CD4-positive, alpha-beta T cell treated with Interferon alpha-2 for 1 hour (primary cell): ENCODE results near the gene UBE2N.
"Not testable (repeated sequence)": the region's sequence is repeated elsewhere in the genome, so short reads cannot be mapped to it uniquely, and the experiment has no call there.

Source experiments
- DNase-seq, 2 donors: peaks; one replicate each; pipeline ENCODE4 v3.0.0-alpha.2; 2020 to 2022

The UBE2N gene

DNA sequence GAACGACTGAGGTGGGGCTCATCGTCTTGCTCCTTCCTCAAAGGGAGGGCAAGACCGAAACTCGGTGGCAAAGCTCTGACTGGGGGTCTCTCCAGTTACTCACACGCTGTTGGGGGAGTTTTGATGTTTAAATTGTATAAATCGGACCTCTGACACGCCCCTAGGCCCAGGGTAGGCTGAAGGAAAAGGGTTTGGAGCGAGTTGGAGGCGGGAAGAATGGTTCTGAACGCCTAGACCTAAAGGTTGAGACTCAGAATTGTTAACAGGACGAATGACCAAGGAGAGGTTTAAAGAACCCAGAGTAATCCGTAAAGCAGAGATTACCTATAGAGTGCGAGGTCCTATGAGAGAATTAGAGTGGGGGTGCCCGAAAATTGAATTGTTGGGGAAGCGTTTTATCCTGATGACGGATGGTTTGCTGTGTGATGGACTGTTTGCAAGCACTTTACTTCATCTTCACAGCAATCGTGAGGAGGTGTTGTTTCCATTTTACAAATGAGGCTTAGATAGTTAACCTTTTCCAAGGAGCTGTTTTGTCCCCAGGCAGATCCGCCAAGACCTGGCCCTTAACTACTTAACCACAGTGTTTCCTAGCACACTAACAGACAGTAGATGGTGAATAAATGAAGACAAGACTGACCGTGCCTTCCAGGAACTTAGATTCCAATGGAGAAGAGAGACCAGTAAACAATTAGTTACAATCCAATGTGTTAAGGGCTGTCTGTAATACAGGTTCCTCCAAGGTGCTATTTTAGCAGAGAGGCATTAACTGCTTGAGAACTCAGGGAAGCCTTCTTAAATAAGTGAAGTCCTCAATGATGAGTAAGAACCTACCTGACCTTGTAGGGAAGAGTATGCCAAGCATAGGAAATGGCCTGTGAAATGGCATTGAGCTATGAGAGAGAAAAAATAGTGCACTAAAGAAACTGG is 929 bp upstream of the UBE2N start:
- DNase-seq = no peak

- peak; percentile 9 to 57 for DNase-seq
Observed at GRCh38 chr12:93441081-93441616, 598 bp downstream of the UBE2N start.

DNA sequence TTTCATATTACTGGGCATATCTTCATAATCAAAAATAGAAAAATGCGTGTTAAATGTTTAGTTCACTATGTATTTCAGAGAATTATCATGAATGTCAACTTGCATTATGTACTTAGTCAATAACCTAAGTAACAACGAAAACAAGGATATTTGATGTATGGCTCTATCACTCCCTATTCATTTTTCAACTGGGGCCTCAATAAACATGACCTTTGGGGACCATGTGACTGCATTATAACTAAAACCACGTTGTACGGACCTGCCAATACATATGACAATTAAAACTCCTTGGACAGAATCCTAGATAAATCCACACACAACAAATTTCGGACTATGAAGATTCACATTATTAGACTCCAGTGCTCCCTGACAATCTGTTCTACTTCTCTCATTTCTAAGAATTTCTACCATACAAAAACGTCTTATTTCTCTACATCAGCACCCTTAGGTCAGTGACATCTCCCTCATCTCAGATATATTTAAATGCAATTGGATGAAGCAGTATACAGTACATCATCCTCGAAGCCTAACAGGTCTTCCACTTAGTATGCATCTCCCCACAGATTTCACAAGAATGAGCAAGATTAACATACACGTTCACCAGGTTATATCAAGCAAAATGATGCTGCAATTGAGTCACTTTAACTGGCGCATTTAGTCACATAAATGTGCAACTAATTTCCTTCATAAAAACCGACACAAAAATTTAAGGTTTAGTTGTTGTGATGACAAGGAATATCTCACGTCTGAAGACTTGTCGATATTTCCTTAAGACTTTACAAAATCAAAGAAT is 1.5 kb downstream of the UBE2N start:
- DNase-seq = no peak

- no peak for DNase-seq
Observed at GRCh38 chr12:93438266-93439050, 3.3 kb downstream of the UBE2N start.

GRCh38 chr12:93434256-93434865 is 7.4 kb downstream of the UBE2N start:
- no peak for DNase-seq

GRCh38 chr12:93432031-93432430 is 9.7 kb downstream of the UBE2N start:
- not testable (repeated sequence) for DNase-seq

DNA sequence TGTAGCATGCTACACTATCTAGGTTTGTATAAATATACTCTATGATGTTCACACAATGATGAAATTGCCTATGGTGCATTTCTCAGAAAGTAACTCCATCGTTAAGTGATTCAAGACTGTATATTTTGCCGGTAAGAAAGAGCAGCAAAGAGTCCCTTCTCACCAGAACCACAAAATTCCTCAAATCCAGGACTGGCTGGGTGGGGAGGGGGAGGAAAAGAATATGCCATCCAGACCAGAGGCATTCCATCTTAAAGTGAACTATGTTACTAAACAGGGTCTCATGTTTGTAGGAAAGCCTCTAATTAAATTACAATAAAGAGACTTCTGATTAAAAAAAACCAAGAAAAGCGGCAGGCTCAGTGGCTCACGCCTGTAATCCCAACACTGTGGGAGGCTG is 11.5 kb downstream of the UBE2N start:
- no peak for DNase-seq

- no peak for DNase-seq
Observed at GRCh38 chr12:93429852-93430251, 11.9 kb downstream of the UBE2N start.

DNA sequence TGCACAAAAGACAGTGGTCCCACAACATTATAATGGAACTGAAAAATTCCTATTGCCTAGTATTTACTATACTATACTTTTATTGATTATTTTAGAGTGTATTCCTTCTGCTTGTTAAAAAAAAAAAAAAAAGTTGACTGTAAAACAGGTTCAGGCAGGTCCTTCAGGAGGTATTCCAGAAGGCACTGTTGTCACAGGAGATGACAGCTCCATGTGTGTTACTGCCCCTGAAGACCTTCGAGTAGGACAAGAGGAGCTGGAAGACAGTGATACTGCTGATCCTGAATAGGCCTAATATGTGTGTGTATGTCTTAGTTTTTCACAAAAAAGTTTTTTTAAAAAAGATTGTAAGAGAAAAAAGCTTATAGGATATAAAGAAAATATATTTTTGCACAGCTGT is 12.3 kb downstream of the UBE2N start:
- no peak for DNase-seq

GRCh38 chr12:93427779-93428564 is 13.8 kb downstream of the UBE2N start:
- no peak for DNase-seq

DNA sequence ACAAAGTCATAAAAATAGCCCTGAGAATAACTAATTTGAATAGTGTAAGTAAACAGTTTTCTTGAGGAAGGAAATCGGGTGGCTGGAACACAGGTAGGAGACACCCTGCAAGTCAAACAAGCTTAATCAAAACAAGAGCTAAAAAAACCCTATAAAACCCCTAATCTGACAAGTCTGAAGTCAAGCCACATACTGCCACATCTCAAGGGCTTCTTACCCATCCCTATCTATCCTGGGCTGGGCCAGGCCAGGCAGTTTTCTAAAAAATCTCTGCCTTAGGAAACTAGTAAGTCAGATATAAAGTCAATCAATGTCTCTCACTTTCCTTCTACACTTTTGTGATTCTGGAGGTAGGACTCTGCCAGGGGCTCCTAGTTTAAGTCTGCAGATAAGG is 15.3 kb downstream of the UBE2N start:
- DNase-seq = no peak

DNA sequence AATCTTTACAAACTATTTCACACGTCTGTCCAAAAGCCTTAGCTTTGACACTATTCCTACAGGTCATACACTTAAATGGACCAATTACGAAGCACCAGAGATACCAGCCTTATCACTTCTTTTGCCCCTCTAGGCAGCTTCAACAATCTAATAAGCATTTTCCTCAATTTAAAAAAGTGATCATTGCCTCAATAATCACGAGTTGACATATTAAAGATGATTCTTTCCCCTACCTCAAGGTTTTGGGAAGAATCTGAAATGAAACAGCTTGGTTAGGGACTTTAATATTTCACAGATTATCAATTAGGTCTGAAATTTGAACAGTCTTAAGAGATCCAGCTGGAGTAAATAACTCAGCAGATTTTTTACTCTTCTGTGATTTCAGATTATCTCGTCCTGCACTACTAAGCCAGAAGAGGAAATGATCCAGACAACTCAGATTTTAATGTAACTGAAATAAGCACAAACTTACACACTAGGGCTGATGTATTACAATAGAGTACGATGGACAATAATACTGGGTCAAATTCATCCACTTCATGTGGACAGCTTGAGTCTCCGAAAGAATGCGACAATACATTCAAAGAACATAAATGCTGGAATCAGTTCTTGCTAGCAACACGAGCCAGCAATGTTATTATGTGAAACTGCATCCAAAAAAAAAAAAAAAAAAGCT is 15.9 kb downstream of the UBE2N start:
- DNase-seq = no peak

DNA sequence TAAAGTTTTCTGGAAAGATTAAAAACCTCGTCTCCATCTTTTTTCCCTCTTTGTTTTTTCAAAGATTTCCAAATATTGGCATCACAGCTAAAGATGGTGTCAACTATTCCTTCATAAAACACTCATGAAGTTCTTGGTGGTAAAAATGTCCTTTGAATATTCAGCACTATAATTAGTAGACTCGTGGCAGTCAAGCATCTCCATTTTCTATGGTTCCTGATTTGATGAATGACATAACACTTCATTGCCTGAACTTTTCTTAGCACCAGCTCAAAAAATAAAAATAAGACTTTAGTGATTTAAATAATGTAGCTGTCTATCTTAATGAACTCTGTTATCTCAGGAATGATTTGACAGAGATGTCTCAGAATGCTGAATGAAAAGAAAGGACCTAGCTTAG is 19.7 kb downstream of the UBE2N start:
- no peak for DNase-seq

DNA sequence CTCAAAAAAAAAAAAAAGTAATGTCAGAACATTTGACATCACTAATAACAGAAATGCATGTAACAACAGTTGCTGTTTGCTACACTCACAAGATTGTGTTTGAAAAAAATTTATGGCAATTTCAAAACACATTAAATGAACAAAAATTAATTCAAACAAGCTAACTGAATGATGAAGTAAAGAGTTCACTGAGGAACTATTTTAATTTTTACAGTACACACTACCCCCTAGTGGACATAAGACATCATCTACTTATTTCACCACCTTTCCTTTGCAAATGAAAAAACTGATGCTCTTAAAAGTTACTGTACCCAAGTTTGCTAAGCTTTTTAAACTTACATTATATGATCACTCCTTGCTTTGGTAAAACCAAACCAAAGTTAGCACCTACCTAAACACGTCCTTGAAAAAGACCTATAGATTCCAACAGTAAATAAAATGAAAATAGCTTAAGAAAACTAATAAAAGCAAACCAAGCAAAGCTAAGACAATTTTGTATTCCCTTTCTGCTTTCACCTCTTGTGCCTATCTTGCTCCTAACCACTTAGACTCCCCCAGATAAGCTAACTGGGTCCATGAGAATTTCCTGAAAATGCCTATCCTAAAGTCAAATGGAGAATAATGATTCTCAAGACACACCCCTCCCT is 22.2 kb downstream of the UBE2N start:
- DNase-seq = peak in 1 of 2 donors; percentile 67

- DNase-seq = no peak
Observed at GRCh38 chr12:93417967-93418480, 23.7 kb downstream of the UBE2N start.

GRCh38 chr12:93415723-93416464 is 25.9 kb downstream of the UBE2N start:
- DNase-seq = no peak

DNA sequence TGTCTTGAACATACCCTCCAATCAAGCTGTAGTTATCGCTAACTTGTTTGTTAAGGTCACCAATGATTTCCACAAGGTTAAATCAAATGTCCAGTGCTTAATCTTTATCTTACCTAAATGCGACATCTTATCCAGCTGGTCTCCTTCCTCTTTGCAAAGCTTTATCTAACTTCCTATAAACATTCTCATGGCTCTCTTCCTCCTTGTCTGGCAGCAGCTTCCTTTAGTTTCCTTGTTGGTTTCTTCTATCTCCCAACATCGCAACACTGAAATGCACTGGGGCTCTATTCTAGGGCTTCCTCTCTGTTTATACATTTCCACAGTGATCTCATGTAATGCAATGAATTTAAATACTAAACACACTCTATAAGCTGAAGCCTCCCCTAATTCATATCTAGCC is 28.7 kb downstream of the UBE2N start:
- DNase-seq = no peak

GRCh38 chr12:93412396-93412795 is 29.4 kb downstream of the UBE2N start:
- not testable (repeated sequence) for DNase-seq

GRCh38 chr12:93411060-93411459 is 30.7 kb downstream of the UBE2N start:
- not testable (repeated sequence) for DNase-seq
